ENCODE data around the gene NHS. TPM values are rescaled to one million over a fixed set of nuclear protein-coding genes. Genes with fewer than 3 reads are reported as not detected.

NHS gene
- total RNA-seq, 1 donor from 2014 or later: 12.1 TPM

GRCh38 chrX:17411205-17411604 lies 36.2 kb downstream of the NHS start:
- no peaks in the 10 kb centered on the region for H4K20me1 ChIP-seq (ENCODE audit: low read depth)
- H3K9ac ChIP-seq: no peak overlapping the region
- no peak overlapping the region for H3K27ac ChIP-seq
- H3K4me1 Mint-ChIP-seq: peaks cover 66% of the 10 kb centered on the region
- DNase-seq (ENCODE audit: low spot score): no peak
- H3K36me3 ChIP-seq: no peaks in the 10 kb centered on the region
- no peaks in the 10 kb centered on the region for H3K79me2 ChIP-seq (ENCODE audit: low read depth)
- peaks cover 12% of the 10 kb centered on the region for H3F3A ChIP-seq (ENCODE audit: low read depth)
- H3K4me1 ChIP-seq: peaks cover 30% of the 10 kb centered on the region
- H3K9me3 Mint-ChIP-seq: peaks cover 6% of the 10 kb centered on the region
- H3K27me3 Mint-ChIP-seq (ENCODE audit: insufficient read depth, low read depth): no peaks in the 10 kb centered on the region
- H3K27ac Mint-ChIP-seq: no peak overlapping the region
- no peak overlapping the region for H3K4me2 ChIP-seq
- H3K36me3 Mint-ChIP-seq: no peaks in the 10 kb centered on the region
- H3K9me3 ChIP-seq (ENCODE audit: low read depth): no peaks in the 10 kb centered on the region
- H2AFZ ChIP-seq (replicated peaks): no peak overlapping the region
- no peak overlapping the region for H3K4me3 Mint-ChIP-seq
- TF ChIP-seq, protein P1, sequence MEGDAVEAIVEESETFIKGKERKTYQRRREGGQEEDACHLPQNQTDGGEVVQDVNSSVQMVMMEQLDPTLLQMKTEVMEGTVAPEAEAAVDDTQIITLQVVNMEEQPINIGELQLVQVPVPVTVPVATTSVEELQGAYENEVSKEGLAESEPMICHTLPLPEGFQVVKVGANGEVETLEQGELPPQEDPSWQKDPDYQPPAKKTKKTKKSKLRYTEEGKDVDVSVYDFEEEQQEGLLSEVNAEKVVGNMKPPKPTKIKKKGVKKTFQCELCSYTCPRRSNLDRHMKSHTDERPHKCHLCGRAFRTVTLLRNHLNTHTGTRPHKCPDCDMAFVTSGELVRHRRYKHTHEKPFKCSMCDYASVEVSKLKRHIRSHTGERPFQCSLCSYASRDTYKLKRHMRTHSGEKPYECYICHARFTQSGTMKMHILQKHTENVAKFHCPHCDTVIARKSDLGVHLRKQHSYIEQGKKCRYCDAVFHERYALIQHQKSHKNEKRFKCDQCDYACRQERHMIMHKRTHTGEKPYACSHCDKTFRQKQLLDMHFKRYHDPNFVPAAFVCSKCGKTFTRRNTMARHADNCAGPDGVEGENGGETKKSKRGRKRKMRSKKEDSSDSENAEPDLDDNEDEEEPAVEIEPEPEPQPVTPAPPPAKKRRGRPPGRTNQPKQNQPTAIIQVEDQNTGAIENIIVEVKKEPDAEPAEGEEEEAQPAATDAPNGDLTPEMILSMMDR (IDR thresholded peaks at IDR 0.05): no peak
- no peak for TF ChIP-seq EZH2 (IDR thresholded peaks at IDR 0.05)
- TF ChIP-seq EZH2phosphoT487 (IDR thresholded peaks at IDR 0.05): no peak
- no peaks in the 10 kb centered on the region for H3K27me3 ChIP-seq
- no peak overlapping the region for H3K4me3 ChIP-seq

- Histone ChIP-seq H3K36me3 (no peaks in the 10 kb centered on the region), H3K79me2 (ENCODE audit: low read depth) (no peaks in the 10 kb centered on the region), H3K9me3 (ENCODE audit: low read depth) (no peaks in the 10 kb centered on the region), H3F3A (ENCODE audit: low read depth) (peaks cover 12% of the 10 kb centered on the region), H3K4me3 (no peak overlapping the region), H3K27me3 (no peaks in the 10 kb centered on the region), H3K4me2 (no peak overlapping the region), H3K9ac (no peak overlapping the region), H2AFZ (replicated peaks) (no peak overlapping the region), H3K4me1 (peaks cover 30% of the 10 kb centered on the region), H3K27ac (no peak overlapping the region), H4K20me1 (ENCODE audit: low read depth) (no peaks in the 10 kb centered on the region)
- DNase-seq (ENCODE audit: low spot score): no peak
- no peaks in the 10 kb centered on the region for H3K27me3 Mint-ChIP-seq (ENCODE audit: insufficient read depth, low read depth)
- no peaks in the 10 kb centered on the region for H3K36me3 Mint-ChIP-seq
- peaks cover 6% of the 10 kb centered on the region for H3K9me3 Mint-ChIP-seq
- H3K4me1 Mint-ChIP-seq: peaks cover 71% of the 10 kb centered on the region
- no peak overlapping the region for H3K27ac Mint-ChIP-seq
- TF ChIP-seq EZH2phosphoT487 (IDR thresholded peaks at IDR 0.05) (no peak), EZH2 (IDR thresholded peaks at IDR 0.05) (no peak)
- TF ChIP-seq, protein P1 (IDR thresholded peaks at IDR 0.05): no peak
- H3K4me3 Mint-ChIP-seq: no peak overlapping the region
Measured at GRCh38 chrX:17412692-17413091, 37.7 kb downstream of the NHS start.

DNA sequence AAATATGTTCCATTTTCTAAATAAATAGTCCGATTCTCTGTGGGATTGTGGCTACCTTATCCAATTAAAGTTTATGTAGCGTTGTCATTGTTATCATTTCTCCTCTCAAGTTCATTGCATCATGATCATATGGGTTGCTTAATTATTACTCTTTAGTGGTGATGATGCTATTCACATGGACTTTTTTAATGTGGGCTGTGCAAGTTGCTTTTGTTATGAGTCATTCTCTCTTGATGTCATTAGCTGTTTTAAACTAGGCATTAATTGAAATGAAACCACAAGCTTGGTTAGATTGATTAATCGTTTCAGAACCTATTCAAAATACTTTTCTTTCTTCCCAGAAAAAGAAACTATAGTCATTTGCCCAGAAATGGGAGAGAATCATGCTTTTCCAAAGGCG lies 38.2 kb downstream of the NHS start:
- H3K4me2 ChIP-seq: no peak overlapping the region
- H3K36me3 ChIP-seq: no peaks in the 10 kb centered on the region
- Mint-ChIP-seq H3K27me3 (ENCODE audit: insufficient read depth, low read depth) (no peaks in the 10 kb centered on the region), H3K27ac (no peak overlapping the region), H3K9me3 (peaks cover 5% of the 10 kb centered on the region), H3K36me3 (no peaks in the 10 kb centered on the region), H3K4me1 (peaks cover 71% of the 10 kb centered on the region), H3K4me3 (no peak overlapping the region)
- peaks cover 12% of the 10 kb centered on the region for H3F3A ChIP-seq (ENCODE audit: low read depth)
- peaks cover 30% of the 10 kb centered on the region for H3K4me1 ChIP-seq
- TF ChIP-seq, protein P1 (IDR thresholded peaks at IDR 0.05): no peak
- no peak for TF ChIP-seq EZH2 (IDR thresholded peaks at IDR 0.05)
- no peak for TF ChIP-seq EZH2phosphoT487 (IDR thresholded peaks at IDR 0.05)
- no peak for DNase-seq (ENCODE audit: low spot score)
- no peak overlapping the region for H2AFZ ChIP-seq (replicated peaks)
- H3K27ac ChIP-seq: no peak overlapping the region
- no peaks in the 10 kb centered on the region for H4K20me1 ChIP-seq (ENCODE audit: low read depth)
- H3K4me3 ChIP-seq: no peak overlapping the region
- H3K9me3 ChIP-seq (ENCODE audit: low read depth): no peaks in the 10 kb centered on the region
- H3K27me3 ChIP-seq: no peaks in the 10 kb centered on the region
- H3K9ac ChIP-seq: no peak overlapping the region
- H3K79me2 ChIP-seq (ENCODE audit: low read depth): no peaks in the 10 kb centered on the region

Measured in neural progenitor cell (in vitro differentiated cells).